EH (cell line): ENCODE measurements around the gene SIRT5.

ENCODE experiments used
- DNase-seq: peaks from one replicate; pipeline ENCODE4 v3.0.0-alpha.2; 2015; ENCODE audit warnings: low read depth

SIRT5 gene

GRCh38 chr6:13553646-13554045, 20.8 kb upstream of the SIRT5 start:
- peak; percentile 20 for DNase-seq

- peak; percentile 33 for DNase-seq
These were observed 19.5 kb upstream of the SIRT5 start for GRCh38 chr6:13554929-13555333.

GRCh38 chr6:13557841-13558240, 16.6 kb upstream of the SIRT5 start:
- DNase-seq, result no peak

- no peak for DNase-seq
These were observed 15.7 kb upstream of the SIRT5 start for GRCh38 chr6:13558718-13559117.

- no peak for DNase-seq
These were observed 15.2 kb upstream of the SIRT5 start for GRCh38 chr6:13559251-13559650.

- DNase-seq, result no peak
These were observed 14.3 kb upstream of the SIRT5 start for GRCh38 chr6:13559968-13560650.

GRCh38 chr6:13560651-13561044, 13.8 kb upstream of the SIRT5 start:
- DNase-seq, result no peak

GRCh38 chr6:13561624-13562267, 12.7 kb upstream of the SIRT5 start:
- DNase-seq, result no peak

GRCh38 chr6:13563009-13563408, 11.4 kb upstream of the SIRT5 start:
- DNase-seq, result no peak

GRCh38 chr6:13565921-13566320, 8.5 kb upstream of the SIRT5 start:
- DNase-seq, result no peak

- DNase-seq, result no peak
These were observed 7.9 kb upstream of the SIRT5 start for GRCh38 chr6:13566500-13566899.

- no peak for DNase-seq
These were observed 5.4 kb upstream of the SIRT5 start for GRCh38 chr6:13568970-13569369.

- DNase-seq, result no peak
These were observed 2.2 kb upstream of the SIRT5 start for GRCh38 chr6:13572240-13572639.

GRCh38 chr6:13572951-13573654, 1.3 kb upstream of the SIRT5 start:
- DNase-seq, result no peak

GRCh38 chr6:13573669-13574110, 711 bp upstream of the SIRT5 start:
- peak; percentile 64 for DNase-seq

GRCh38 chr6:13574149-13574570, 241 bp upstream of the SIRT5 start:
- DNase-seq, result peak; percentile 94

GRCh38 chr6:13575377-13575775, 975 bp downstream of the SIRT5 start:
- no peak for DNase-seq

GRCh38 chr6:13576017-13576416, 1.6 kb downstream of the SIRT5 start:
- DNase-seq, result no peak

- DNase-seq, result no peak
These were observed 3.5 kb downstream of the SIRT5 start for GRCh38 chr6:13577926-13578325.

GRCh38 chr6:13579911-13580310, 5.5 kb downstream of the SIRT5 start:
- DNase-seq, result no peak

GRCh38 chr6:13581700-13582229, 7.4 kb downstream of the SIRT5 start:
- no peak for DNase-seq

- peak; percentile 66 for DNase-seq
These were observed 12.5 kb downstream of the SIRT5 start for GRCh38 chr6:13586603-13587542.
